Activated T-cell treated with anti-CD3 and anti-CD28 coated beads, Interleukin-2, amount 50 U/mL, for 4 hours (primary cell): Measurements from ENCODE around the gene CCDC142. TPM values are rescaled to one million over a fixed set of nuclear protein-coding genes. Genes with fewer than 3 reads are reported as not detected.

Experiments
- ATAC-seq, 2 donors: fragments of 200-7000 bp; cut with Tn5 transposase; one replicate each; pipeline ENCODE4 v1.10.0; 2021
- DNase-seq: peaks from one replicate; pipeline ENCODE4 v3.0.0-alpha.2; 2020
- H3K27me3 Mint-ChIP-seq: one replicate; pipeline ENCODE4 v1.8.0; 2021; ENCODE audit warnings: low read depth, mixed read lengths
- H3K36me3 Mint-ChIP-seq: one replicate; pipeline ENCODE4 v1.8.0; 2022; ENCODE audit warnings: mixed read lengths; ENCODE audit not compliant: insufficient read depth
- H3K4me1 Mint-ChIP-seq: one replicate; pipeline ENCODE4 v1.8.0; 2021; ENCODE audit warnings: low read depth, mixed read lengths
- H3K4me3 Mint-ChIP-seq: one replicate; pipeline ENCODE4 v1.8.0; 2021; ENCODE audit warnings: mild to moderate bottlenecking, moderate library complexity, mixed read lengths
- H3K9me3 Mint-ChIP-seq: one replicate; pipeline ENCODE4 v1.8.0; 2021; ENCODE audit warnings: mixed read lengths
- total RNA-seq, 3 donors: library from RNA; stranded (reverse); gene quantifications; one replicate each; pipeline ENCODE4 v1.2.1, GENCODE V29; 2021

CCDC142 gene
- total RNA-seq, 3 donors from 2014 or later, result 13.7 to 17.3 (median 13.9) TPM

- DNase-seq (no peak), ATAC-seq (no peak)
- Mint-ChIP-seq H3K4me1 (peaks cover 21% of the 10 kb centered on the region), H3K36me3 (peaks cover 27% of the 10 kb centered on the region), H3K9me3 (no peaks in the 10 kb centered on the region), H3K4me3 (no peak overlapping the region), H3K27me3 (peaks cover 27% of the 10 kb centered on the region)
These were observed 41.2 kb upstream of the CCDC142 start for GRCh38 chr2:74524005-74524404.

GRCh38 chr2:74522516-74522915 lies 39.7 kb upstream of the CCDC142 start:
- Mint-ChIP-seq H3K36me3 (peaks cover 18% of the 10 kb centered on the region), H3K27me3 (peaks cover 42% of the 10 kb centered on the region), H3K9me3 (no peaks in the 10 kb centered on the region), H3K4me1 (peaks cover 8% of the 10 kb centered on the region), H3K4me3 (no peak overlapping the region)
- ATAC-seq (no peak), DNase-seq (no peak)

- Mint-ChIP-seq H3K36me3 (no peaks in the 10 kb centered on the region), H3K9me3 (no peaks in the 10 kb centered on the region), H3K4me1 (peaks cover 20% of the 10 kb centered on the region), H3K4me3 (peak overlapping the region; percentile 56), H3K27me3 (peaks cover 83% of the 10 kb centered on the region)
- ATAC-seq, result no peak
- DNase-seq, result no peak
These were observed 33.9 kb upstream of the CCDC142 start for GRCh38 chr2:74516650-74517049.

GRCh38 chr2:74515981-74516633 lies 33.3 kb upstream of the CCDC142 start:
- ATAC-seq (peak; percentile 85), DNase-seq (peak; percentile 71)
- H3K36me3 Mint-ChIP-seq, result no peaks in the 10 kb centered on the region
- H3K4me3 Mint-ChIP-seq, result peak overlapping the region; percentile 56
- H3K4me1 Mint-ChIP-seq, result peaks cover 20% of the 10 kb centered on the region
- H3K27me3 Mint-ChIP-seq, result peaks cover 86% of the 10 kb centered on the region
- H3K9me3 Mint-ChIP-seq, result no peaks in the 10 kb centered on the region

GRCh38 chr2:74515271-74515980 lies 32.6 kb upstream of the CCDC142 start:
- H3K4me3 Mint-ChIP-seq, result peak overlapping the region; percentile 63
- H3K27me3 Mint-ChIP-seq, result peaks cover 83% of the 10 kb centered on the region
- H3K4me1 Mint-ChIP-seq, result peaks cover 20% of the 10 kb centered on the region
- ATAC-seq, result peak; percentile 18 to 28
- DNase-seq, result no peak
- no peaks in the 10 kb centered on the region for H3K36me3 Mint-ChIP-seq
- H3K9me3 Mint-ChIP-seq, result no peaks in the 10 kb centered on the region

- H3K27me3 Mint-ChIP-seq, result peaks cover 75% of the 10 kb centered on the region
- H3K4me1 Mint-ChIP-seq, result peaks cover 20% of the 10 kb centered on the region
- H3K4me3 Mint-ChIP-seq, result peak within 1 kb of the TSS; percentile 63
- no peaks in the 10 kb centered on the region for H3K36me3 Mint-ChIP-seq
- ATAC-seq (peak; percentile 9 to 22), DNase-seq (no peak)
- H3K9me3 Mint-ChIP-seq, result no peaks in the 10 kb centered on the region
These were observed 31.8 kb upstream of the CCDC142 start, which contains the start of gene TLX2 for GRCh38 chr2:74514368-74515270. TSS of gene TLX2 (plus strand) at chr2:74514450. CDS start at chr2:74514807, 357 bp downstream.

GRCh38 chr2:74513605-74514367 lies 31.0 kb upstream of the CCDC142 start:
- H3K27me3 Mint-ChIP-seq, result peaks cover 67% of the 10 kb centered on the region
- peak overlapping the region; percentile 16 for H3K4me3 Mint-ChIP-seq
- no peaks in the 10 kb centered on the region for H3K9me3 Mint-ChIP-seq
- DNase-seq (no peak), ATAC-seq (peak; percentile 19 to 26)
- H3K36me3 Mint-ChIP-seq, result no peaks in the 10 kb centered on the region
- peaks cover 21% of the 10 kb centered on the region for H3K4me1 Mint-ChIP-seq

GRCh38 chr2:74512744-74513604 lies 30.2 kb upstream of the CCDC142 start:
- peaks cover 29% of the 10 kb centered on the region for H3K4me1 Mint-ChIP-seq
- no peaks in the 10 kb centered on the region for H3K36me3 Mint-ChIP-seq
- DNase-seq, result no peak
- peak overlapping the region; percentile 16 for H3K4me3 Mint-ChIP-seq
- ATAC-seq, result no peak
- H3K27me3 Mint-ChIP-seq, result peaks cover 59% of the 10 kb centered on the region
- H3K9me3 Mint-ChIP-seq, result no peaks in the 10 kb centered on the region

GRCh38 chr2:74511104-74511989 lies 28.5 kb upstream of the CCDC142 start:
- no peaks in the 10 kb centered on the region for H3K9me3 Mint-ChIP-seq
- ATAC-seq, result no peak
- H3K27me3 Mint-ChIP-seq, result peaks cover 44% of the 10 kb centered on the region
- peaks cover 4% of the 10 kb centered on the region for H3K36me3 Mint-ChIP-seq
- DNase-seq, result no peak
- no peak overlapping the region for H3K4me3 Mint-ChIP-seq
- H3K4me1 Mint-ChIP-seq, result peaks cover 33% of the 10 kb centered on the region

- ATAC-seq, result no peak
- Mint-ChIP-seq H3K4me1 (peaks cover 32% of the 10 kb centered on the region), H3K9me3 (no peaks in the 10 kb centered on the region), H3K27me3 (peaks cover 36% of the 10 kb centered on the region), H3K36me3 (peaks cover 6% of the 10 kb centered on the region), H3K4me3 (no peak overlapping the region)
- no peak for DNase-seq
These were observed 27.5 kb upstream of the CCDC142 start for GRCh38 chr2:74510272-74510671.

- Mint-ChIP-seq H3K27me3 (peaks cover 40% of the 10 kb centered on the region), H3K36me3 (peaks cover 18% of the 10 kb centered on the region), H3K4me1 (peaks cover 42% of the 10 kb centered on the region), H3K4me3 (peak overlapping the region; percentile 99), H3K9me3 (no peaks in the 10 kb centered on the region)
- ATAC-seq (peak; percentile 5 to 7), DNase-seq (no peak)
These were observed 25.2 kb upstream of the CCDC142 start for GRCh38 chr2:74507926-74508520.
